Measurements from ENCODE around the gene RUFY1.
"Not testable (repeated sequence)": the region's sequence is repeated elsewhere in the genome, so short reads cannot be mapped to it uniquely, and the experiment has no call there.

GRCh38 chr5:179658179-179658856 lies 108.0 kb downstream of the RUFY1 start:
- TF ChIP-seq CTCF, POLR2A (IDR thresholded peaks at IDR 0.05): not testable (repeated sequence)
